Small intestine (tissue), 7 donors: Measurements from ENCODE around the gene ATRIP. TPM values are rescaled to one million over a fixed set of nuclear protein-coding genes. Genes with fewer than 3 reads are reported as not detected.

Experiments used
- DNase-seq, 2 donors: peaks; one replicate each; pipeline versions ENCODE4 v3.0.0 to v3.0.0-alpha.2; 2013
- FAIRE-seq: peaks from 2 replicates; lab custom pipeline; 2012; peaks lifted over from hg19 to GRCh38; lab: Jason Lieb, UNC
- H3K27ac ChIP-seq, 3 donors: one replicate each; pipeline ENCODE4 v1.5.1; 2013; ENCODE audit warnings: low read length in 2 of 3, mild to moderate bottlenecking in 2 of 3, control low read depth in 1 of 3, inconsistent platforms in 1 of 3, low read depth in 1 of 3, moderate library complexity in 1 of 3
- H3K27me3 ChIP-seq, 3 donors: one replicate each; pipeline ENCODE4 v1.6.1; 2013; ENCODE audit warnings: low read length in 3 of 3, inconsistent platforms in 1 of 3; ENCODE audit not compliant: control insufficient read depth in 3 of 3, insufficient read depth in 3 of 3
- H3K36me3 ChIP-seq, 3 donors: one replicate each; pipeline ENCODE4 v1.6.1; 2013; ENCODE audit warnings: low read length in 3 of 3, inconsistent platforms in 1 of 3, low read depth in 1 of 3, mild to moderate bottlenecking in 1 of 3, moderate library complexity in 1 of 3; ENCODE audit not compliant: control insufficient read depth in 3 of 3, insufficient read depth in 2 of 3
- H3K4me1 ChIP-seq, 3 donors: one replicate each; pipeline ENCODE4 v1.6.1; 2013; ENCODE audit warnings: low read length in 2 of 3, inconsistent platforms in 1 of 3, low read depth in 1 of 3, mild to moderate bottlenecking in 1 of 3, moderate library complexity in 1 of 3; ENCODE audit not compliant: control insufficient read depth in 3 of 3, insufficient read depth in 2 of 3
- H3K4me3 ChIP-seq, 3 donors: one replicate each; pipeline ENCODE4 v1.5.1; 2013; ENCODE audit warnings: low read length in 3 of 3, control low read depth in 1 of 3, inconsistent platforms in 1 of 3, low read depth in 1 of 3, mild to moderate bottlenecking in 1 of 3, moderate library complexity in 1 of 3
- H3K9me3 ChIP-seq, 2 donors: one replicate each; pipeline ENCODE4 v1.6.1; 2013; ENCODE audit warnings: low read depth in 1 of 2, low read length in 1 of 2; ENCODE audit not compliant: control insufficient read depth in 2 of 2, insufficient read depth in 1 of 2
- WGBS, 3 donors: extraction: QIAGEN DNeasy Blood & Tissue Kit; methylation state at CpG; one replicate each; pipeline ENCODE4 v1.1.7; 2013; 5-methylcytosine and 5-hydroxymethylcytosine counted together
- polyA plus RNA-seq, 4 donors: library from polyadenylated mRNA; stranded (reverse) in 3 of 4; unstranded in 1 of 4; fragments of 200-250 nt in 3 of 4; fragments of 120-200 nt in 1 of 4; gene quantifications; one replicate each; pipeline versions ENCODE4 v1.2.1 to v1.2.3, GENCODE V29; 2013
- donor health status: healthy with polysubstance abuse.
- donor health status: control.
- donor health status: control.
- donor health status: Bipolar disorder and iron deficiency.
- donor health status: healthy.

ATRIP gene
- polyA plus RNA-seq, 4 donors: 1.1 to 6.8 (median 3.2) TPM

DNA sequence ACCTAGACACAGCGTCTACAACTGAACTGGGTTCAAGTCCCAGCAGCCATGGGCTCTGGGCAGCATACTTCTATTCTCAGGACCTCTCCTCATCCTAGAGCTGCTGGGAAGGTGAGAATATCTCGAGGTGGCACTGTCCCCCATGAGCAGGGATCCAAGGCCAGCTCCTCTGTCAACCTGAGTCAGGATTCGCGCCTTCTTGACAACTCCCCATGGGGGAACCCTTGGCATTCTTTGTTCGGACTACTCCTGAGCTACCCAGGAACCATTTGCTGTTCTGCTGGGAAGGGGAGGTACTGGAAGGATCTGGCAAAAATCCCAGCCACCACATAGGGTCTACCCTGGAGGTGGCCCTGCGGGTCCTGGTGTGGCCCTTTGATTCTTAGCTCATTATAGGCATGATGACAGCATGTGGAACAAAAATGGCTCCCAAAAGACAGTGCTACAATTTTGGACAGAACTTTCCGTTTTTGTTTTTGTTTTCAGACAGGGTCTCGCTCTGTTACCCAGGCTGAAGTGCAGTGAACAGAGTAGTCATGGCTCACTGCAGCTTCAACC is 38.9 kb upstream of the ATRIP start:
- WGBS, 3 donors: 84 to 91% (median 88%) methylated on average over 8 of the region's 8 CpGs
- Histone ChIP-seq H3K27me3 (no peaks in the 10 kb centered on the region), H3K9me3 (no peaks in the 10 kb centered on the region), H3K4me1 (no peaks in the 10 kb centered on the region), H3K36me3 (peaks cover 0 to 98% (median 21%) of the 10 kb centered on the region in 3 donors), H3K4me3 (no peak overlapping the region), H3K27ac (no peak overlapping the region)
- FAIRE-seq: no peak
- no peak for DNase-seq

DNA sequence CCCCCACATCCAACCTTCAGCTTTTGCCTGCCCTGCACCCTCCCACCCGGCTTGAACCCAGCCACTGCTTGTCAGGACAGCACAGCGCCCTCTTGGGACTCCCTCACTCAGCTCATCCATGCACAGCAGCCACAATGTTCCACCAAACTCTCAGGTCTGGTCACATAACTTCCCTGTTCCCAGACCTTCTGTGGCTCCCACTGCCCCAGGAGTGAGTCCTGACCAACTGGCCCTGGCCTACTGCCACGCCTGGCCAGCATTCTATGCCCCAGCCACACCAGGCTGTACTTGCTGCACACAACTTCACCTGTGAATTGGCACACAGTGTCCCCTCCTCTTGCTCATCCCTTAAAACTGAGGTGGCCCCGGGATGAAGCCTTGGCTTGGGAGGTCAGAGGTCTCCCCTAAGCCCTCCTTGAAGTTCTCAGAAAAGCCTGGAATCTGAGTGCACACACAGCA is 37.7 kb upstream of the ATRIP start:
- no peaks in the 10 kb centered on the region for H3K4me1 ChIP-seq
- WGBS, 3 donors: 85 to 91% (median 85%) methylated on average over 4 of the region's 4 CpGs
- H3K4me3 ChIP-seq: no peak overlapping the region
- FAIRE-seq (no peak), DNase-seq (no peak)
- H3K27me3 ChIP-seq: no peaks in the 10 kb centered on the region
- no peaks in the 10 kb centered on the region for H3K9me3 ChIP-seq
- peaks cover 0 to 98% (median 20%) of the 10 kb centered on the region in 3 donors for H3K36me3 ChIP-seq
- no peak overlapping the region for H3K27ac ChIP-seq

DNA sequence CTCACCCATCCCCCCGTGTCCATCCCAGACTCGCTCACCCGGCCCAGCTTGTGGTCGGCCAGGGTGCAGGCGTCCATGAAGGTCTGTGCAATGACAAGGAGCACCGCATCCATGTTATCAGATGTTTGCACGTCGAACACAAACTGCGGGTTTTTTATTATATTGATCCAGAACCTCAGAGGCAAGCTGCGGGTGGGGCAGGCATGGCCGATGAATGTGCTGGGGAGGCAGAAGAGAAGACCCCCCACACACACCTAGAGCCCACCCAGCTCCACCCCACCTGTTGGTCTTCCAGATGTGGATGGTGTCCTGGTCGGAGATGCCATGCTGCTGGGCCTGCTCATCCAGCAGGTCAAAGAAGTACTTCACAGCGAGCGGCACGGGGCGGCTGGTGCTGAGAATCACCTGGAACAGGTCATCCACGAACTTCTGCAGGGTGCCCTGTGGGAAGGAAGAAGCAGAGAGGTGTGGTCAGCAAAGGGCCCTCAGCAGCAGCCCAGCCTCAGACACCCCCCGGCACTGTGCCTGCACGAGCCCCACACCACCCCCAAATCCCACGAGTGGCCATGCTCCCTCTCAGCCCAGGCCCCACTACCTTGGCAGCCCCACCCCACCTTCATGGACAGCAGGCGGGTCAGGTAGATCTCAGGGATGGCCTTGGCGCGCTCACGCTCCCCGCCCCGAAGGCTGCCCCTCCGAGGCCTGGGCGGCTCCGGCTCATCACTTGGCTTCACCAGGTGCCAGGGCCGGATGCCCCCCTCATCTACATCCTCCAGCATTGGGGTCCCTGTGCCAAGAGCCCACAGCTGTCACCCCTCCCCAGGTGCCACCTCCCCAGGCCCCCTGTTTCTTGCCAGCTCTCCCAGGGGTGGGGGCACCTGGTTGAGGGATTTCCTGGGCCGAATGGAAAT is 37.0 kb upstream of the ATRIP start:
- Histone ChIP-seq H3K4me3 (no peak overlapping the region), H3K36me3 (peaks cover under 1 to 98% (median 17%) of the 10 kb centered on the region in 3 donors), H3K27ac (no peak overlapping the region), H3K4me1 (no peaks in the 10 kb centered on the region), H3K9me3 (no peaks in the 10 kb centered on the region), H3K27me3 (no peaks in the 10 kb centered on the region)
- no peak for DNase-seq
- FAIRE-seq: no peak
- WGBS, 3 donors: 90 to 92% (median 91%) methylated on average over 27 to 31 of the region's 31 CpGs

DNA sequence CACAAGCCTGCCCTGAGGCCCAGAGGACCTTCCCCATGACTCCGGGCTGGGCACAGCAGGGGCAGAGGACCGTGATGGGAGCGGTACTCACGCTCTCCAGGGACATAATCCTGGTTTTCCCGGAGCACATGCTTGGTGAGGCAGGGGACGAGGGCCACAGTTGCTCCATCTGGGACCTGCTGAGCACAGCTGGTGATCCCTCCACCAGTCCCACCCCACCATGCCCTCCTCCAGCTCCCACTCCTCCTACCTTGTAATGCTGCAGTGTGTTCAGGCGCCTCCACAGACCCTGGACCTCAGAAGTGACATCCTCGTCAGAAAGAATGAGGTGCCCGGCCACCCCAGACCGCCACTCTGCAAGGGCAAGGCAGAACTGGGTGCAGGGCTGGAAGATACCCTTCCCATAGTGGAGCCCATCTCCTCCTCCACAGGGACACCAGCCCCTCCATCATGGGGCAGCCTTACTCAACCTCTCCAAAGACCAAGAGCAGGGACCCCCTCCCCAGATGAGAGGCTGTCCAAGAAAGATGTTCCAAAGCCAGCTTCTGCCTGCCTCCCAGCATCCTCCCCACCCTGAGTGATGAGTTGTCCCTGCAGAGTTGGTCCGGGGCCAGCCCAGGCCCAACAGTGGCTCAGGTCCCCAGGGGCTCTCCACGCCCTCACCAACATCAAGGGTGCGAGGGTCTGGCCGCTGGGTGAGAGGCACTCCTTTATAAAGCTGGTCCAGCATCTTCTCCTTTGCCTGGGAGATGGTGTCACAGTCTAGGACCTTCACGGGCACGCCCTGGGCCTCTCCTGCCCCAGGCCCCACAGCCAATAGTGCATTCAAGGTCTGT is 36.1 kb upstream of the ATRIP start:
- FAIRE-seq (no peak), DNase-seq (no peak)
- H3K4me3 ChIP-seq: no peak overlapping the region
- no peaks in the 10 kb centered on the region for H3K4me1 ChIP-seq
- H3K27ac ChIP-seq: no peak overlapping the region
- no peaks in the 10 kb centered on the region for H3K27me3 ChIP-seq
- 92 to 93% (median 93%) methylated on average over 15 to 16 of the region's 16 CpGs for WGBS, 3 donors
- no peaks in the 10 kb centered on the region for H3K9me3 ChIP-seq
- peaks cover 3 to 98% (median 16%) of the 10 kb centered on the region in 3 donors for H3K36me3 ChIP-seq

DNA sequence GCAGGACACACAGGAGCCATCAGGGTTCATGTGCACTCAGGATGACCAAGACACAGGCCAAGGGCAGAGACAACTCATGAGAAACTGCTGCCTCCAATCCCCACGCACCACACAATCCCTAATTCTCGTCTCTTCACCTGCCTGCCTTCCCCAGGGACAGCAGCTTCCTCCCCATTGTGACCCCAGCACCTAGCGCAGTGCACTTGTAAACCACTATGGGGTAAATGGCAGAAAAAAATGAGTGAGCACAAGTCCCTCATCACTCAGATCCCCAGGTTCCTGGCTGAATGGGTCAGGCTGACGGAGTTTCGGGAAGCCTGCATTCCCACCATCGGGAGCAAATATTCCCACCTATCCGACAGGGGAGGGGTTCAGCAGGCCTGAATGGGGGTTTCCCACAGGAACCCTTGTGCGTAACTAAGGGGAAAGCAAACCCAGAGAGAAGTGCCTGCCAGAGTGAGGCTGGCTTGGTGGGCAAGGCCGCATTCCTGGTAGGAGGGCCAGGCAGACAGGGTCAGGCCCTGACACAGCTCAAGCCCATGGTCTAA is 35.4 kb upstream of the ATRIP start:
- WGBS, 3 donors: 91 to 94% (median 92%) methylated on average over 9 of the region's 9 CpGs
- no peaks in the 10 kb centered on the region for H3K4me1 ChIP-seq
- FAIRE-seq (no peak), DNase-seq (no peak)
- H3K27me3 ChIP-seq: no peaks in the 10 kb centered on the region
- no peak overlapping the region for H3K27ac ChIP-seq
- H3K9me3 ChIP-seq: no peaks in the 10 kb centered on the region
- H3K36me3 ChIP-seq: peaks cover 3 to 98% (median 16%) of the 10 kb centered on the region in 3 donors
- H3K4me3 ChIP-seq: no peak overlapping the region

DNA sequence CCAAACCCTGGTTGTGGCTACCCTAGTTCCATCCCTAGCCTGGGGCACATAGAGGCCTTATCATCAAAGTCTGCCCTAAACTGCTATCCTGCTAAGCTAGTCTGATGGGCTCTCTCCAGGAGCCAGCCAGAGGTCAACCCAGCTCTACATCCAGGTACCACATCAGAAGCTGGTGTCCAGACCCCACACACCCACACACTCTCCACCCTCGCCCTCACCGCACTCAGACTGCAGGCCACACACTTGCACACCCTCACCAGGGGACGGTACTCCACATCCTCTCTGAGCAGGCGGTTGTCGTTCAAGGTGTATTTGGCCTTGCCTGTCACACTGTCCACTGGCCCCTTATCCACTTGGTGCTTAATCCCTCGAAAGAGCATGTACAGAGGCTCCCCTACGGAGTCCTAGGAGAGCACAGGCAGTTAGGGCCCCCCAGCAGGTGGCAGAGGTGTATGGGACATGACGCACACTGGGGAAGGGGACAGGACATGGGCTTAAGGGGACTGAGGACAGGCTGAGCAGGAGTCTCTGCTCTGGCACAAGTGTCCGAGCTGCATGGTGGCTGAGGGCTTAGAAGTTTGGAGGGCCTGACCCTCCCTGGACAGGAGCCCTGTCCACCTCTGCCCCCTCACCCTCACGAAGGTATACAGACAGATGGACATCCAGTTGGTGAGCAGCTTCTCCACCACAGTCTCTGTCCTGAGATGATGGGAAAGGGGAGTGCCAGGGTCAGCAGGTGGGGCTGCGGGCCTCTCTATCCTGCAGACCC is 34.7 kb upstream of the ATRIP start:
- Histone ChIP-seq H3K4me1 (no peaks in the 10 kb centered on the region), H3K27me3 (no peaks in the 10 kb centered on the region), H3K4me3 (no peak overlapping the region), H3K9me3 (no peaks in the 10 kb centered on the region), H3K36me3 (peaks cover 3 to 98% (median 16%) of the 10 kb centered on the region in 3 donors), H3K27ac (no peak overlapping the region)
- FAIRE-seq (no peak), DNase-seq (no peak)
- WGBS, 3 donors: 88 to 90% (median 89%) methylated on average over 11 of the region's 11 CpGs

DNA sequence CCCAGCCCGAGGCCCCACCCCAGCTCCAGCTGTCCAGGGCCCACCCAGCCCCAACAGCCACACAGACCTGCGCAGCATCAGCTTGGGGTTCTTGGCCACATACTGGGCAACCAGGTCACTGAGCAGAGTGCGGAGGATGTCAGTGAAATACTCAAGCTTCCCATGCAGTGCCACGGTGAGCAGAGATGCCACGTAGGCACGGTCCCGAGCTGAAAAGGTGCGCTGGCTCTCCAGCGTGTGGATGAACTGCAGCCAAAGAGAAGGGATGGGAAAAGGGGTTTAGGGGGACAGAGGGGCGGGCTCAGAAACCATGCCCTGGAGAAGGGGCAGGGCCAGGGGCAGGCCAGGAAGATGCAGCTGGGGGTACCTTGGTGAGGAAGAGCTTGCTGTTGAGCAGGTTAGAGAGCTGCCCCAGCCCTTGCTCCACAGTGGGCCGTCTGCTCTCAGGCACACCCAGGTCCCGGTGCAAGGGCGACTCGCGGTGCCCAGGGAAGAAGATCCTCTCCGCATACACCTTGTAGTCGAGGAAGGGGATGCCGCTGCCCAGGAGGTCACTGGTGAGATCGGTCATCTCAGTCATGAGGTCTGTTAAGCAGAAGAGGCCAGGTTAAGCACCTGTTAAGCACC is 34.0 kb upstream of the ATRIP start:
- Histone ChIP-seq H3K27me3 (no peaks in the 10 kb centered on the region), H3K4me3 (no peak overlapping the region), H3K36me3 (peaks cover 3 to 98% (median 16%) of the 10 kb centered on the region in 3 donors), H3K9me3 (no peaks in the 10 kb centered on the region), H3K27ac (no peak overlapping the region), H3K4me1 (no peaks in the 10 kb centered on the region)
- 91 to 92% (median 91%) methylated on average over 18 to 19 of the region's 19 CpGs for WGBS, 3 donors
- FAIRE-seq (no peak), DNase-seq (no peak)
